GM19043 (cell line): Measurements from ENCODE around the gene ELK4.
A peak's percentile ranks its signal among the peaks of the same experiment; 100 is the strongest.

ENCODE experiments used
- ATAC-seq: cut with Tn5 transposase; IDR thresholded peaks from one replicate; pipeline ENCODE4 v1.9.1; 2021; ENCODE audit warnings: low read depth; ENCODE audit not compliant: unreplicated experiment

The ELK4 gene, protein sequence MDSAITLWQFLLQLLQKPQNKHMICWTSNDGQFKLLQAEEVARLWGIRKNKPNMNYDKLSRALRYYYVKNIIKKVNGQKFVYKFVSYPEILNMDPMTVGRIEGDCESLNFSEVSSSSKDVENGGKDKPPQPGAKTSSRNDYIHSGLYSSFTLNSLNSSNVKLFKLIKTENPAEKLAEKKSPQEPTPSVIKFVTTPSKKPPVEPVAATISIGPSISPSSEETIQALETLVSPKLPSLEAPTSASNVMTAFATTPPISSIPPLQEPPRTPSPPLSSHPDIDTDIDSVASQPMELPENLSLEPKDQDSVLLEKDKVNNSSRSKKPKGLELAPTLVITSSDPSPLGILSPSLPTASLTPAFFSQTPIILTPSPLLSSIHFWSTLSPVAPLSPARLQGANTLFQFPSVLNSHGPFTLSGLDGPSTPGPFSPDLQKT

DNA sequence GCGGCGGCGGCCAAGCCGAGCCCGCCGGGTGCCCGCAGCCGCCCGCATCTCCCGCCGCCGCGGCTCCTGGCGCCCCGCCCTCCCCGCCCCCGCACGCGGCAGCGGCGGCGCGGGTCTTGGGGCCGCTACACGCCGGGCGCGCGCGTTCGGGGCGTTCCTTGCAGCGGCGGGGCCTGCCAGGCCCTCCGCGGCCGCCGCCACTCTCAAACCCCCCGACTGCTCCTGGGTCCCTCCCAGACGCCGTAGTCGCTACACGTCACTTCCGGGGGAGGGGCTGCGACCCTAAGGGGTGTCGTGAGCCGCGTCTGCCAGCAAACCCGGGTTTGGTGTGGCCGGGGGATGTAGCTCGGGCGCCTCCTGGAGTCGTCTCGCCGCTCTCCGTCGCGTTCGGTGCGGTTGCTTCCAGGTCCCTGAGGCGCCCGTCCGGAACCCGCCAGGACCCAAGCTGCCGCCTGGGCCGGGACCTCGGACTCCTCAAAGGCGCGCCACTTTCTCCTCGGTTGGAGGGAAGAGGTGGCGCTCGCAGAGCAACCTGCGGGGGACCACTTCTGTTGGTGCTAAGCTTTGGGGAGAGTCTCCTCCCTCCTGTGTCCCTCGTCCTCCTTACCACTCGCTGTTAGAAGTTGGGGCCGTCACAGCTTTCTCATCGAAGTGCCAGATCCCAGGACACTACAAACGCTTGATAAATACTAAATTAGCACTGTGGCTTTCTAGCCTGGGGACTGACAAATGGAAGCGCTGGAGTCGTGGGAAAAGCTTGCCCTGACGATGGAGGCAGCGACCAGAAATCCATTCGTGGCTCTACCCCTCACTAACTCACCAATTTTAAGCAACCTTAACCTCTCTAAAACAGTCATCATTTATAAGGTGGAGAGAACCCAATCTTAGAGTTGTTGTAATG, at the start of gene ELK4:
TSS of gene ELK4 (minus strand) at position 244 of the 901 bp plus-strand sequence. CDS start 8,129 bp downstream, outside the sequence.
- peak; percentile 75 for ATAC-seq

DNA sequence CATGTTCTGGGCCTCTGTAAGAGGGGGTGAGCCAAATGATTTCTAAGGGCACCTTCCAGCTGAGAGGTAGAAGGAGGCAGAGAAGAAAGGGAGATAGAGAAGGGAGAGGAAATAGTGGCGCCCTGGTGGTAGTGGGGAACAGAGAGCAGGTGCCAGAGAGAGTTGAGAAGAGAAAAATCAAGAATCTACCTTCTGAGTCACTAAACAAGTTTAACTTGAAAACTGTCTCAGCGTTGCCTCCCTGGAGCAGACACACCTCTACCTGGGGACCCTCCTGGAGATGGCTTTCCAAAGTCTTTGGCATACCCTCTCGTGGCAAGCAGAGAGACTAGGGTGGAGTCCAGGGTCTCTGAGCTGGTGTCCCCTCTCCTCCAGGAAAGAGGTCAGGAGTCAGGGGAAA, 49.6 kb upstream of the ELK4 start:
- ATAC-seq = no peak

DNA sequence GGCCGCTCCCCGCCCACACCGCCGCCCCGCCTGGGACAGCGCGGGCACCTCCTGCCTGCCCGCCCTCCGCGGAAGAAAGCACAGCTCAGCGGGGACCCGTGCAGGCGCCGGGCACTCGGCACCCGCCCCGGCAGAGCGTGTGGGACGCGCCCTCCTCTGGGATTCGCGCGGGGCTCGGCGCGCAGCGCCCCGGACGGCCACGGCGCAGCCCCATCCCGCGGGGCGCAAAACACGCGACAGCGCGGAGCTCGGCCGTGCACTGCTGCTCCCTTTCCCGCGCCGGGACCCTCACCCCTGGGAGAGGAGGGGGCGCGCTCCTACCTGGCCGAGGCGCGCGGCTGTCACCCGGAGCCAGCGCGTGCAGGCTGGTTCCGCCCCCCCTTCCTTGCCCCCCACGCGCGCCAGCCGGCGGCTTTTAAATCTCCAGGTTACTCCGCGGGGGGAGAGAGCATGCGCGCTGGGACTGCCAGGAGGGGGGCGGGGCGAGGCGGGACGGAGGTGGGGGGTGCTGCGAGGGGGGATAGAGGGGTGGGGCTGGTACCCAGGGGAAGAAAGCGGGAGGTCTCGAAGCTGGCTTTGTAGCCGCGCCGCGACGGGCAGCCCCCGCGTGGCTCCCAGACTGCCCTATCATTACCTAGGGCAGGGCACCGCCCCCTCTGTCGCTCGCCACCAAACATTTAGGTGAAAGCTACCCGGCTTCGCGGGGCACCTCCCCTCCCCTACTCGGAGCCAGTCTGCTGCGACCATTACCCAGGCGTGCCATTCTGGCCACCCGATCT, 48.5 kb upstream of the ELK4 start, which contains the start of gene SLC45A3:
TSS of gene SLC45A3 (minus strand) at position 437 of the 779 bp plus-strand sequence. CDS start 15,853 bp downstream, outside the sequence.
- no peak for ATAC-seq

DNA sequence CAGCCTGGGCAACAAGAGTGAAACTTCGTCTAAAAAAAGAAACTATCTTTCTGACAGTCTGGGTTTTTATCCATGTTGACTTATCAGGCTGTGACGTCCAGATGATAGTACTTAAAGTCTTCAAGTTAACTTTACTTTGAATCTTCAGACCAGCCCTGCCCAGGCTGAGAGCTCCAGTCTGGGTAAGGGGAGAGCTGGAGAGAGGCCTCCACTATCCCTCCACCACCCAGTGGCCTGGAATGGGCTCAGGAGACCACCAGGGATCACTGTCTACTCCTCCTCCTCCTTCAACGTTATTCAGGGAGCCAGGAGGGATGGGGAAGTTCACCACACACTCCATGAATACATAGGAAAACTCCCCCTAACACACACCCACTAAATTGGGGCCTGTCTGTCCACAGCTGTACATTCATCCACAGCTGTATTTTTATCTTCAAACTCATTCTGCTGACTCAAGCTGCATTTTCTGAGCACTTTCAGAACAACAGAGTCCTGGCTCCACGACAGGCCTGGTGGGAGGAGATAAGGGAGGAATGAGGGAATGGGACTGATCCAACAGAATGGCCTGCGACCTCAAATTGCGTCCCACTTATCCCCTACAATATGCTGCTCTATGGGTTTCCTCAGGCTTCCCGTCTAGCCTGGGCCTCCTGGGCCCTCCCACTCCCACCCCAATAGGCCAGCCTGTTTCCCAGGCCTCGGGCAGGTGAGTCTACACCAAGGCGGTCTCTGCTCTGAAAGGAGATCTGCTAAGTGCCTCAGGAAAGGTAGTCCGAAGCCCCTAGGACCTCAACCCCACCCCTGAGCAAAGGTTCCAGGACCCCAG, 46.7 kb upstream of the ELK4 start:
- no peak for ATAC-seq

DNA sequence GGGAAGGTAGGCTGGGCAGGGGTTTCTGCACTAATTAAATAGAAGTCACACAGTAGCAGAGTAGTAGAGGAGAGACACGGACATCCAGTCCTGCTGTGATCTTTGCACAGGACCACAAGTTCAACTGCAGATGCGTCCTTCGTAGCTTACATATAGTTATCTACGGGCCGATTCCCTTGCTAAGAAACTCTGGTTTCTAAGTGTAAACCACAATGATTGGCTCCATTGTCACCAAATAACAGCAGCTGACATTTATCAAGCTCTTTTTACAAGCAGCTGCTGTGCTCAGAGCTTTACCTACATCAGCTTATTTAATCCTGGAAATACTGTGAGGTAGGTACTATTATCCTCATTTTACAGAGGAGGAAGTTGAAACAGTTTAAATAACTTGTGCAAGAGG, 45.4 kb upstream of the ELK4 start:
- no peak for ATAC-seq

DNA sequence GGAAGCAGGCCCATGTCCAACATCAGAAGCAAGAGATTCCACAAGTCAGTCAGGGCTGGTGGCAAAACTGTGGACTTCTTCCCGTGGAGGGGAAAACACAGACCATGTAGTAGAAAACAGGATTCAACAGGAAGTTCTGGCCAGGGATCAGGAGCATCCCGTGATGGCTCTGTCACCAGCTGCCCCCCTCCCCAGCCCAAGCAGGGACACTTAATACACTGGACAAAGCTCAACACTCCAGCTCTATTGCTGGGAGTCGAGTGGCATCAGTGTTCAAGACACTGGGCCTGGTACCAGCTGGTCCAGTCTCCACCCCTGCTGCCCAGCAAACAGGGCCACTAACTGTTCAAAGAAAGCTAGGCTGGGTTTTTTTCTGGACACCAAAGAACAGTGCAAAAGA, 44.8 kb upstream of the ELK4 start:
- ATAC-seq = no peak

DNA sequence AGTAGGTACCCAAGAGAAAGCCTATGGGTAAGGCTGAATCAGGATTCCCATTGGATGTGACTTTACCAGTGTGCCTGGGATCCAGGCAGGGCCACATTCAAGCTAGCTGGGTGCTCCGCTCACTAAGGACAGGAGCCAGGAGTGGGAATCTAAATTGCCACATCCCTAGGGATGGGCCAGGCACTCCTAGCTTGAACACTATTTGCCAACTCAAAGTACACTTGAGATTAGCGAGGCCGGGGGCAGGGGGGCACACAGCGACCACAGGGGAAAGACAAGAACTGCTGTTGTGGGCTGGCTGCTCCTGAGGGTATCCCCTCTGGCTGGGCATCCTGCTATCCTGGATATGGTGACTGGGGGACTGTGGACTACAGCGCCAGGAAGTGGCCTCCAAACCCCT, 44.2 kb upstream of the ELK4 start:
- ATAC-seq = no peak

DNA sequence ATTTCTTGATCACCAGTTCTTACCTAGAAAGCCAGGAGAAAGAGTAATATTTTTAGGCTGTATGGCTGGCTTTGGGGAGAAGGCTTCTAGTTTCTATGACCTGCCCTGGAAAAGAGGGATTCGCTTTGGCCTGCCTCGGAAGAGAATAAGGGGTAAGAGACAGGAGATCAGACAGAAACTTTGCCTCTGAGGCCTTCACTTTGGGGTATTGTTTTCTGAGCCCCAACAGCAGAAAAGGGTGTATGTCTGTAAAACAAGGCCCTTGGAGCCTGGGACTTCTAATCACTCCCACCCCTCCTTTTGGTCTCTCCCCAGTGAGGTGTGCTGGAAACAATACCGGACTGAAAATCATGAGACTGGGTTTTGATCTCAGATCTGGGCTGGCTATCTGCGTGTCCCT, 43.4 kb upstream of the ELK4 start:
- ATAC-seq = no peak

DNA sequence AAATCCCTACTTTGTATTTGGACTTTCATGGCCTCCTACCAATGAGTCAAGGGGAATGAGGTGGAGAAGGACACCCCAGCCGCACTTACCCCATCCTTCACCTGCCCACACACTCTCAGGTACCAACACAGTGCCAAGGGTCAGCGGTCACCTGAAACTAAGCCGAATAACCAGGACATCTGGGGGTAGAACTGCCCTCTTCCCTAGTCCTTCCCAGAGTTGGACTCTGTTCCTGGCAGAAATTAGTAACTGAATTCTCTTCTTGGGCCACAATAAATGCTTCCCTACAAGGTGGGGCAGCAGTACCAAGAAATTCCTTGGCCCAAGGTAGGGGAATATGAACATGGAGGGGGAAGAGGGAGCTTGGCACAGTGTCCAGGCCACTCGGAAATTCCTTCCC, 41.2 kb upstream of the ELK4 start:
- no peak for ATAC-seq

DNA sequence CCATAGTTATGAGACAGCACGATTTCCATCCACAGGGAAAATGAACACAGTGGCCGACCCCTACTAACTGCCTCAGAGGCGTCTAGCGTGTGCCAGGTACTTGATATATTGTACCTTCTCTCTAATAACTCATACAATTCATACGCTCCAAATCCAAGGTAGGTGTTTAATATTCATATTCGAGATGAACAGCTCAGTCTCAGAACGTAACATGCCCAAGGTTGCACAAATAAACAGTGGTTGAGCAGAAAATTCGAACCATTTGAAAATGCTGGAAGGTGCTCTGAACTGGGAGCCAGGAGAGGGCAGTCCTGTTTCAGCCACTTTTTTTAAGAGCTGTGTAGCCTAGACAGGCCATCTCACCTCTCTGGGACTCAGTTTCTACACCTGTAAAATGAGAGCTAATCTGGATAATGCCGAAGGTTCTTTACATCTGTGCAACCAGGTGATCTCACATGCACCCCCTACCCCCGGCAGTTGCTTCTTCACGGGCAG, 40.6 kb upstream of the ELK4 start:
- ATAC-seq = no peak

DNA sequence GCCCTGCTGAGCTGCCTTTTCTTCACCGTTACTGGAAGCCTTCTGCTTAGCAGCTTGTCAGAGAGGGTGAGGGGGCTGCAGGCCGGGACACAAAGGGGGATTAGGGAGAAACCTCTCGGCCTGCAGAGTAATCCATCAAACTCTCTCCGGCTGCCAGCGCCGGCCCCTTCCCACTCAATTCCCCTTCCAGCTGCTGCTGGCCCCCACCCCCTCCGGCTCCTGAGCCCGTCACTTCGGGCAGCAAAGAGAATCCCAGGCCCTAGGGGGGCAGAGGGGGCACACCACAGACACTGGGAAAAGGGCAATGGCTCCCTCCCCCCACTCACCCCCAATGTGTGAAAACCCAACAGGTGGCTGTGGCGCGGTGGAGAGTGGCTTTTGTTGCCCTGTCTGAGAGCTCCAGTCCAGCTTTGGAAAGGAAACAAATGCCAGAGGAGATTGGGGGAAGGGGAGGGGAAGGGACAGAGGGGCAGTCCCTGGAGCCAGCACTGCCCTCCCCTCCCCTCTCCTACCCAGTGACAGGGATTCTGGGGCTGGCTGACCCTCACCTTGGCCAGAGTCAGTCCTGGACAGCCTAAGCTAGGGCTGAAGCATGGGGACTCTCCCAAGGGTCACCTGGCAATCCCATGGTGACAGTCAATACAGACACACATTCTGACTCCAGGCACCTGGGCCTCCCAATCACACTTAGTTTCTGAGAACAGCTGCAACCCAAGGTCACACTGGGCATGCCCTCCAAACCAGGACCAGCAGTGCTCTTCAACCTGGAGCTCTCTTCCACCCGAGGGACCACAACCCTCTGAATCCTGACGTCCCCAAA, 39.0 kb upstream of the ELK4 start:
- no peak for ATAC-seq

DNA sequence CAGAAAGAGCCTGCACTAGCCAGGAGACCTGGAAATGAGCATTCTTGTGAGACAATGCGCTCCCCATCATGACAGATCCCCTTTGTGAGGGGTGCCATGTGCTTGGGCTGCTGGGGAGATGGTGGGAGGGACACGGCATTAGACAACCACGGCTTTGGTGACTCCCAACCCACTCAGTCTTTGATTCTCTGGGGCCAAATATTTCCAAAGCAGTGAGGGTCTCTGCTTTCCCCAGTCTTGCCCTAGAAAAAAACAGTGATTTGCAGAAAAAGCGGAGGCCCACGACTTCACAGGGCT, 38.3 kb upstream of the ELK4 start:
- ATAC-seq = no peak

DNA sequence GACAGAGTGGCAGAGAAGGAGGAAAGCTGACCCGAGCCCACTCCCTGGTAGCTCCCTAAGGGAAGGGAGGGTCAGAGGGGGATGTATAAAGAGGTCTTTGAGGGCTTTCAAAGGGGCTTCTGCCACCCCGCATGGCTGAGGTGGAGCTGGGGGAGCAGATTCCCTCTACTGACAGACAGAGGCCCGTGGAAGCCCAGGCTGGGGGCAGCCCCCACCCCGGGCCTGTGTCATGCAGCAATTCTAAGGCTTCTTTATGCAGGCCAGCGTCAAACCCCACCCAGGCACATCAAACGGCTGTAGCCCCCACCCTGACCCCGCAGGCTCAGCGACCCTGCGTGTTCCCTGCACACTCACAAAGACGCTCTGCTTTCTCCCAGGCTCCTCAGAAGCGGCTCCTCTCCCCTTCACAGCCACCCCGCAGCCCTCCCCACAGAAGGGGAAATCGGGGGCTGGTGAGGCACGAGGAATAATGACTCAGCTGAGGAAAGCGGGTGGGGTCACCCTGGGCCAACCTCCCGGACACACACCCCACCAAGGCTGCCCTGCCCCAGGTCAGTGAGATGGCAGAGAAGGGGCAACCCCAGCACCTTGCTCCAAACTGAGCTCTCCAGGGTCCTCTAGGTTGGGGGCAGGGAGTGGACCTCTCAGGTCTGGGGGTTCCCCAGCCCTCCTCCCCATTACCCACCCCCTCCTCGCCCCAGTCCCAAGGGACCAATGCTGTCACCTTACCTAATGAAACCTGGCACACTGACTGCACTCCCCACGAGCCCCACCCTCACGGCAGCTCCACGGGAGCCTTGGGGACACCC, 37.7 kb upstream of the ELK4 start:
- ATAC-seq = no peak

DNA sequence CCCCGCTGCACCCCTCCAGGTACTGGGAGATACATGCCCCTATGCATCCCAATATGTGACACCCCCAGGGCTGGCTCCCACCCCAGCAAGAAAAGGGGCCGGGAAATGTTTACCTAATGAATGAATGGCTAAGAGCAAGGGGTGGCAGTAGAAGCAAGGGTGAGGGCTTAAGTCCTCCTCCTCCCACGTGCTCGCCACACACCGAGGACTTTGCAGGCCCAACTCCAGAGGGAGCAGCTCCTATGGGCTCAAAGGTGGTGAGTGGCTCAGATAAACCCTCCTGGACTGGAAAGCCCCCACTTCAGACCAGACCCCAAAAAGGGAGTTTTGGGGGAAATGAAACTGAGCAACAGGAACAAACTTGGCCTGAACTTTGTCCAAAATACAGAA, 37.1 kb upstream of the ELK4 start:
- ATAC-seq = no peak

DNA sequence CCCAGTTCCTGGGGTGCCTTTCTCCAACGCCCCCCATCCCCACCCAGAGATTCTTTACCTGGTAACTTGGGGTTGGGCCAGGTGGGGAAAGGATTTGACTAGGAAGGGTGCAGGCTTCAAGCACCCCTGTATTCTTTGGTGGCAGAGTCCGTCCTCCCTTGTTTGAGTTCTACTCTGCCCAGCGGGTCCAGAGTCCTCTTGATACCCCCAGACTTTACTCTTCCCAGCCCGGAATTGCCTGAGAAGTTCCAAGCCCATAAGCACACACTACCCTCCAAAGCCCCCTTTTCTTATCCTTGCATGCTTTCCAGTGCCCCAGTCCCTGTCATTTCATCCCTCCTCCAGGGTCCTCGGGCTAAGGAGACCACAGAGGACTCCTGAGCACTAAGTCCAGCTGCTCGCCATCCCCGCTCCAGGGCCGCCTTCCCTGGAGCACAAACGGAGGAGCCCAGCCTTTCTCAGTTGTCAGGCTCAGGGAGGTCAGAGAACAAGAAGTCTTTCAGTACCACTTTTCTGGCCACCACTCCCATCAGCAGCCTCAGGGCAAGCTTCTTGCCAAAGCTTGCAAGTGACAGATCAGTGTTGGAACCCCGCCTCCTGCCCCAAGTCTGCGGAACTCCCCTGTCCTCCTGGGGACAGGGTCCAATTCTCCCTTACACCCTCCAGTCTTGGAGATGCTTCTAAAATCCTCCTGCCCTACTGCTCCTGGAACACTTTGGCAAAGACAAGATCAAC, 36.3 kb upstream of the ELK4 start:
- no peak for ATAC-seq

DNA sequence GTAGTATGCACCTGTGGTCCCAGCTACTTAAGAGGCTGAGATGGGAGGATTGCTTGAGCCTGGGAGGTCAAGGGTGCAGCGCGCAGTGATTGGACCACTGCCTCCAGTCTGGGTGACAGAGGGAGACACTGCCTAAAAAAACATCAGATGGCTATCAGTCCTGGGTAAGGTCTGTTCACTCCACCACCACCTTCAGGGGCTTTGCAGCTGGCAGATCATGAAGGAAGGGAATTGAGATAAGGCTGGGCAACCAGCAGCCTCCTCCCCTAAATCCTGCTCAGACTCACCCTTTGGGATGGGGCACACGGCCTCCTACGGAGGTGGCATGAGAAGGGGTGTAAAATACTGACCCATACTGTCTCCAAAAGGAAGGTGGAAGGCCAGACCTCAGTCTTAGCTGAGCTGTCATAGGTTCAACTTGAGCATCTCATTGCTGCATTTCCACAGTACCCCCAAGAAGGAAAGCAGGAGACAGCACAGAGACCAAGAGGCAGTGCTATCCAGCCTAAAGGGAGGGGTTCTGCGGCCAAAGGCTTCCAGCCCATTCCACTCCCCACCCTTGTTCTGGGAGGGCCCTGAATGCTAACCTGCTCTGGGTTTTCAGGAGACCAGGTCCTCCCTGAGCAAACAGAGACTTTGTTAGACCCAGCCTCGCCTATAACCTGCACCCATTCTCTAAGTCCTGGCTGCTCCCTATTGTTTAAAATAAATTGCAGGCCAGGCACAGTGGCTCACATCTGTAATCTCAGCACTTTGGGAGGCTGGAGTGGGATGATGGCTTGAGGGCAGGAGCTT, 34.8 kb upstream of the ELK4 start:
- ATAC-seq = no peak
